Dendritic cell treated with granulocyte-macrophage colony-stimulating factor and Interleukin-4, amounts not matched to agents 40 ng/mL and 50 ng/mL, for 4 days (primary cell): Measurements from ENCODE around the gene CDK2AP2.
A peak's percentile ranks its signal among the peaks of the same experiment; 100 is the strongest.
"Not testable (repeated sequence)": the region's sequence is repeated elsewhere in the genome, so short reads cannot be mapped to it uniquely, and the experiment has no call there.

ENCODE experiments used
- H3K27ac Mint-ChIP-seq: one replicate; pipeline ENCODE4 v1.8.0; 2022; ENCODE audit warnings: mild to moderate bottlenecking, mixed read lengths
- H3K27me3 Mint-ChIP-seq: one replicate; pipeline ENCODE4 v1.8.0; 2022; ENCODE audit warnings: mild to moderate bottlenecking, mixed read lengths
- H3K36me3 Mint-ChIP-seq: one replicate; pipeline ENCODE4 v1.8.0; 2022; ENCODE audit warnings: low read depth, mixed read lengths
- H3K4me1 Mint-ChIP-seq: one replicate; pipeline ENCODE4 v1.8.0; 2022; ENCODE audit warnings: low read depth, mixed read lengths
- H3K4me3 Mint-ChIP-seq: one replicate; pipeline ENCODE4 v1.8.0; 2022; ENCODE audit warnings: mild to moderate bottlenecking, moderate library complexity, mixed read lengths
- H3K9me3 Mint-ChIP-seq: one replicate; pipeline ENCODE4 v1.8.0; 2022; ENCODE audit warnings: mixed read lengths
- intact Hi-C: fragments of 100-400 bp; cut with micrococcal nuclease; formaldehyde crosslinking; loops from one replicate; pipeline ENCODE4 v1.15.0; 2022

CDK2AP2 gene

DNA sequence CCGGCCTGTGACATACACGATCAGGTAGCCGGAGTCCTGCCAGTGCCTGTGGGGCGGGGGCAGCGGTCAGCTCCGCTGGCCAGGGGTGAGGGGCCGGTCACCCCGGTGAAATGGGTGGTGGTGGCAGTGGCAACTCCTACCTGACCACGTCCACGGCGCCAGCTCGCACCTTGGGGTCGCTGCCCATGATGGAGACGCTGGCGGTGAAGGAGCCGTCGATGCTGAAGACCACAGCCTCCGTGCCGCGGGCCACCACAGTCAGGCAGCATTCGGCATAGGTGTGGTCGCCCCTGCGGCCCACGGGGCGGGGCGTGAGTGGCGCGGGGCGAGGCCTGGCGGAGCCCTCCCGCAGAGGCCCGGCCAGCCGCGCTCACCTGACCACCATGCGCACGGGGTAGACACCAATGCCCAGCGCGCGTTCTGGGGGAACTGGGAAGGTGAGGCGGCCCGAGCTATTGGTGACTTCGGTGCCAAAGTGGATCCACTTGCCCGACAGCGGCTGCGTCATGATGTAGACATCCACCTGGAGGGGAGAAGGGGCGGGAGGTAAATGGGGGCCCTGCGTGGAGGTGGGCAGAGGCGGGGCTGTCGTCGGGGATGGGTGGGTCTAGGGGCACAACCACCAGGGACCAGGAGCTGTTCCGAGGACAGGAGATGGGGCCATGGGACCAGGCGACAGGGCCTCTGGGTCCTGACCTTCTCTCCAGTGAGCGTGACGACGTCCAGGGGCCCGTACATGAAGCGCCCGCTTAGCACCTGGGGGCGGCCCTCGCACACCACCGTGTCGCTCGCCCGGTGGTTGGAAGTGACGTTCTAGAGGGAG lies 14.2 kb downstream of the CDK2AP2 start:
- Mint-ChIP-seq H3K27me3 (no peaks in the 10 kb centered on the region), H3K36me3 (peaks cover 100% of the 10 kb centered on the region), H3K4me1 (peaks cover 12% of the 10 kb centered on the region), H3K9me3 (no peaks in the 10 kb centered on the region), H3K4me3 (no peak overlapping the region), H3K27ac (no peak overlapping the region)
- intact Hi-C loops: no loop called here

DNA sequence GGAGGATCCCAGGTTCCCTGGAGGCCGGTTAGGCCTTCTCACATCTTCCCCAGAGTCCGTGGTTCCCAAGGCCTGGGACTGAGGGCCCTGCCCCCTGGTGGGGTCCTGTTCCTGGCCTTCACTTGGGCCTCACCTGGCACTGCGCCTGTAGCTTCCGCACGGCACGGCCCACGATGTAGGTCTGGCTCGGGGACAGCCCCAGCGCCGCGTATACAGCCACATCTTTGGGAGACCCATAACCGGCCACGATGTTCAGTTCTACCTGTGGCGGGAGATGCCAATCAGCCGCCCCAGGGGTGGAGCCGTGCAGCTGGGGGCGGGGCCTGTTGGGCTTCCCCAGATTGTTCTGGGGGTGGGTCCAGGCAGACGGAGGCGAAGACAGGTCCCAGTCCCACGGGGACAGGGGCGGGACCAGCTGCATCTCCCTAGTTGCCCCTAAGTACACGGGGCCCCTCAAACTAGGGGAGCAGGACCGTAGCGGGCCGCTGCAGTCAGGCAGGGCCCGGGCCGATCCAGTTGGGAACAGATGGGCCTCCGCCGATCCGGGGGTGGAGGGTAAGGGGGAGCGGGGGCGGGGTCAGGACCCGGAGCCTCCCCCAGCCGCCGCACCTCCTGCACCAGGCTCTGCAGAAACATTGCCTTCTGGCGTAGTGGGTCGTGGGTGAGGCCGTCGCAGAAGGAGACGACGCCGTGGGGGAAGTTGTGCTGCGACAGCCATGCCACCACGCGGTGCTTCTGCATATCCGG lies 15.0 kb downstream of the CDK2AP2 start:
- H3K9me3 Mint-ChIP-seq: no peaks in the 10 kb centered on the region
- no peak overlapping the region for H3K27ac Mint-ChIP-seq
- H3K27me3 Mint-ChIP-seq: no peaks in the 10 kb centered on the region
- peaks cover 100% of the 10 kb centered on the region for H3K36me3 Mint-ChIP-seq
- peaks cover 14% of the 10 kb centered on the region for H3K4me1 Mint-ChIP-seq
- H3K4me3 Mint-ChIP-seq: no peak overlapping the region
- intact Hi-C loops: no loop called here

DNA sequence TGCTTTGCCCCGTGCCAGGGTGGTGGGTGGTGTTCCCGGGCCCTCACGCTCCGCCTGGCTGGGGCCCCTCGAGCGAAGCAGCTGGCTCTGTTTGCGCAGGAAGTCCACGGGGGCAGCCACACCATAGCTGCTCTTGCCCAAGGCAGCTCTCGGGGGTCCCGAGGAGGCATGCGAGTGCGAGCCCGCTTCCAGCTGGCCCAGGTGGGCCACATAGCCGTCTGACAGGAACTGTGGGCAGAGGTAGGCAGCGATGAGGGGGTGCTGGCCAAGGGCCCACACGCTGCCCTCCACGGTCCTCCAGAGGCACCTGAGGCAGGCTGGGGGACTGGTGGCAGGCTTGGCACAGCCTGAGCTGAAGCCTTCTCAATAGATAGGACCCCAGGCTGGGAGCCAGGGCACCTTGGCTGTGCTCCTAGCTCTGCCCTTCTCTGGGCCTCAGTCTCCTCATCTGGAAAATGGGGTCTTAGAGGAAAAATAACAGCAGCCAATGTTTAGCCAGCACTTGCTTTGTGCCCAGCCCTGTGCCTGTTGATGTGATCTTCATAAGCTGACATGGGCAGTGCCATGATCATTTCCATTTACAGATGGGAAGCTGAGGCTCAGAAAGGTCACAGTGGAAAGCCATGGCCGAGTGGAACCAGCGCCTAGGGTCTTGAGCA lies 15.8 kb downstream of the CDK2AP2 start:
- no peak overlapping the region for H3K27ac Mint-ChIP-seq
- peaks cover 100% of the 10 kb centered on the region for H3K36me3 Mint-ChIP-seq
- peaks cover 10% of the 10 kb centered on the region for H3K4me1 Mint-ChIP-seq
- no peaks in the 10 kb centered on the region for H3K27me3 Mint-ChIP-seq
- intact Hi-C loops: no loop called here
- no peaks in the 10 kb centered on the region for H3K9me3 Mint-ChIP-seq
- no peak overlapping the region for H3K4me3 Mint-ChIP-seq

DNA sequence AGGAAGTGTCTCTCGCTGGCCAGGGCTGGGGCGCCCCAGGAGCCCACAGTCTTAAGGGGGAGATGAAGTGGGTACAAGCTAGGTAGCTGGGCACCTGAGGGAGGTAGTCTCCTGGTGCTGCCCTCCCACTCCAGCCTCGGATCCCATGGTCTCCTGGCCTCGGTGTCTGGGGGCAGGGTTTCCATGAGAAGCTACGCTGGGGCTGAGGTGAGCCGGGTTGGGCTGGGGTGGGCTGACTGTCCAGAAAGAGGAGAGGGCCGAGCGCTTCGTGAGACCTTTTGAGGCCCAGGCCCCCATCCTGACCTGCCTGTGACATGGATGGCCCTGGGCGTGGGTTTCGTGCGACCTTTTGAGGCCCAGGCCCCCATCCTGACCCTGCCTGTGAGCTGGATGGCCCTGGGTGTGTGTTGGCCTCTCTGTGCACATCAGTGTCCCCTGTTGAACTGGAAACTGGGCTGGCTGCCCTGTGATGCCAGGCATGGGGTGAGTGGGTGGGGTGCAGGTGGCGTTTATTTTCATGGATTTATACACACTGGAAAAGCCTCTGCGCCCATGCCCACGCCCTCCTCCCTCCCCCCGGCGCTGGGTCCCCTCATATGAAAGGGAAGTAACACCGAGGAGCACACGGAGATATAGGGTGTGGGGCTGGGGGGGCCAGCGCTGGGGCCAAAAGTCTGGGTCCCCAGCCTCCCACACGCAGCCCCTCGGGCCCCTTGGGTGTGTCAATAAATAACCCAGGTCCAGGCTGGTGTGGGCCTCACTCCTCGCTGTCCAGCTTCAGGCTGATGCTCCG lies 16.5 kb downstream of the CDK2AP2 start:
- Mint-ChIP-seq H3K9me3 (no peaks in the 10 kb centered on the region), H3K27me3 (no peaks in the 10 kb centered on the region), H3K4me1 (peaks cover 8% of the 10 kb centered on the region), H3K4me3 (no peak overlapping the region), H3K36me3 (peaks cover 100% of the 10 kb centered on the region), H3K27ac (no peak overlapping the region)
- intact Hi-C loops: no loop called here

DNA sequence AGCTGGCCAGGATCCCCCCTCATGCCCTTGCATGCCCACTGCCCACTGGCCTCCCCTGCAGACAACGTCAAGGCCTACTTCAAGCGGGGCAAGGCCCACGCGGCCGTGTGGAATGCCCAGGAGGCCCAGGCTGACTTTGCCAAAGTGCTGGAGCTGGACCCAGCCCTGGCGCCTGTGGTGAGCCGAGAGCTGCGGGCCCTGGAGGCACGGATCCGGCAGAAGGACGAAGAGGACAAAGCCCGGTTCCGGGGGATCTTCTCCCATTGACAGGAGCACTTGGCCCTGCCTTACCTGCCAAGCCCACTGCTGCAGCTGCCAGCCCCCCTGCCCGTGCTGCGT lies 17.3 kb downstream of the CDK2AP2 start:
- Mint-ChIP-seq H3K4me3 (no peak overlapping the region), H3K27me3 (no peaks in the 10 kb centered on the region), H3K9me3 (no peaks in the 10 kb centered on the region), H3K36me3 (peaks cover 100% of the 10 kb centered on the region), H3K27ac (no peak overlapping the region), H3K4me1 (peaks cover 16% of the 10 kb centered on the region)
- intact Hi-C loops: no loop called here

DNA sequence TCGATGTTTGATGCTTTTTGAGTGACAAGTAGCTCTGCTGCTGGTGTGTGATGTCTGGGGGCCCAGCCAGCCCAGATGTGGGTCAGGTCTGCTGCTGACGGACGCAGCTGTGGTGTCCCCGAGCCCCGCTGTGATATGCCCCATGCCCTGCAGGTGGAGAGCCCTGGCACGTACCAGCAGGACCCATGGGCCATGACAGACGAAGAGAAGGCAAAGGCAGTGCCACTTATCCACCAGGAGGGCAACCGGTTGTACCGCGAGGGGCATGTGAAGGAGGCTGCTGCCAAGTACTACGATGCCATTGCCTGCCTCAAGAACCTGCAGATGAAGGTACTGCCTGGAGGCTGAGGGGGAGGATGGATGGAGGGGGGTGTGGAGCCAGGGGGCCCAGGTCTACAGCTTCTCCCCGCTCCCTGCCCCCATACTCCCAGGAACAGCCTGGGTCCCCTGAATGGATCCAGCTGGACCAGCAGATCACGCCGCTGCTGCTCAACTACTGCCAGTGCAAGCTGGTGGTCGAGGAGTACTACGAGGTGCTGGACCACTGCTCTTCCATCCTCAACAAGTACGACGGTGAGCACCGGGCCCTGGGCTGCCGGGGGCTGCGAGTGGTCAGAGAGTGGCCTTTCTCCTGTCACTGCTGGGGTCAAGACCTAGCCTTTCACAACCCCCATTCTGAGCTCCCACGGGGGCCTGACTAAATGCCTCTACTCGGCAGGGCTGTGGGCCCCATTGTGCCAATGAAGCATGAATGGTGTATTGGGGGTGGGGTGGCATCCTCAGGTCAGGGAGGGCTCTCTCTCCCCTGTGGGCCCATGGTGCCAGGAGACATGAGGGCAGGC lies 17.9 kb downstream of the CDK2AP2 start:
- no peaks in the 10 kb centered on the region for H3K27me3 Mint-ChIP-seq
- H3K4me1 Mint-ChIP-seq: peaks cover 19% of the 10 kb centered on the region
- intact Hi-C loops: no loop called here
- no peak overlapping the region for H3K4me3 Mint-ChIP-seq
- H3K9me3 Mint-ChIP-seq: no peaks in the 10 kb centered on the region
- H3K27ac Mint-ChIP-seq: no peak overlapping the region
- peaks cover 95% of the 10 kb centered on the region for H3K36me3 Mint-ChIP-seq

DNA sequence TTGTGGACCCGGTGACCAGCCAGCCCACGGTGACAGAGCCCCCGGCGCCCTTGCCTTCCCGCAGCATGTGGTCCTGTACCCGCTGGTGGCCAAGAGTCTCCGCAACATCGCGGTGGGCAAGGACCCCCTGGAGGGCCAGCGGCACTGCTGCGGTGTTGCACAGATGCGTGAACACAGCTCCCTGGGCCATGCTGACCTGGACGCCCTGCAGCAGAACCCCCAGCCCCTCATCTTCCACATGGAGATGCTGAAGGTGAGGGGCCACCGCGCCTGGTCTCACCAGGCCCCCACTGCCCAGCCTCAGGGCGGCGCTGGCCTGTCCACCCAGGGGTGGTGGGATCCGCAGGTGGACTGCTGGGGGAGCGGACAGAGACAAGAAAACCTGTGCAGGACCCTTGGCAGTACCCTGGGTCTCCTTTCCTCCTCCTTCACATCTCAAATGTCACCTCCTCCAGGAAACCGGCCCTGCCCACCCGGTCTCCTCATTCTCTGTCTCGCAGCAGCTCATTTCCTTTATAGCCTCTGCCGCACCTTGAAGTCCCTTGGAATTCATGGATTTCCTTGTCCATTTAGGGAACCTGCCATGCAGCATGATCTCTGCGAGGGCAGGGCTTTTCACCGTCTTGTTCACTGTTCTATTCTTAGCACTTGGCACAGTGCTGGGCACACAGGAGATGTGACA lies 18.6 kb downstream of the CDK2AP2 start:
- Mint-ChIP-seq H3K27ac (peak overlapping the region; percentile 5), H3K36me3 (peaks cover 94% of the 10 kb centered on the region), H3K4me1 (peaks cover 27% of the 10 kb centered on the region), H3K4me3 (no peak overlapping the region), H3K9me3 (no peaks in the 10 kb centered on the region), H3K27me3 (no peaks in the 10 kb centered on the region)
- intact Hi-C loops: no loop called here

DNA sequence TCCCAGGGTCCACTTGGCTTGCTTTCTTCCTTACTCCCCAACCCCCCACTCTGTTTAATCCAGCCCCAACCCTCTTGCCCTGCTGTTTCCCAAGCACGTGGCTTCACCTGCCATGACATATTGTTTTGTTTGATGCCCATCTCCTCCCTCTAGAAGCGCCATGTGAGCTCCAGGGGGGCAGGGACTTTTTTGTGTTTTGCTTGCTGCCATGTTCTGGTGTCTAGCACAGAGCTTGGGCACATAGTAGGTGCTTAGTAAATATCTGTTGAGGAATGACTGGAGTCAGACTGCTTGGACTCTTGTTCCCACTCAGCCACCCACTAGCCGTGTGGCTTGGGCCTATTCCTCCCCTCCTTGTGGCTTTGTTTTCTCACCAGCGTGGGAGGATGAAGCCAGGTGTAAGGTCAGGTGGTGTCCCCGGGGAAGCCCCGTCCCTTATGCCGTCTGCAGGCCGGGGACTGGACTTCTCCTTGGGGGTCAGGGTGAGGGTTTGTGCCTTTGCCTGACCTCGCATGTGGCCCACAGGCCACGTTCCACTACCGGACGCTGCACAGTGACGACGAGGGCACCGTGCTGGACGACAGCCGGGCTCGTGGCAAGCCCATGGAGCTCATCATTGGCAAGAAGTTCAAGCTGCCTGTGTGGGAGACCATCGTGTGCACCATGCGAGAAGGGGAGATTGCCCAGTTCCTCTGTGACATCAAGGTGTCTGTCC lies 21.3 kb downstream of the CDK2AP2 start:
- peaks cover 48% of the 10 kb centered on the region for H3K4me1 Mint-ChIP-seq
- no peak overlapping the region for H3K4me3 Mint-ChIP-seq
- H3K36me3 Mint-ChIP-seq: peaks cover 77% of the 10 kb centered on the region
- H3K9me3 Mint-ChIP-seq: no peaks in the 10 kb centered on the region
- H3K27me3 Mint-ChIP-seq: no peaks in the 10 kb centered on the region
- intact Hi-C loops: no loop called here
- peak overlapping the region; percentile 62 for H3K27ac Mint-ChIP-seq

DNA sequence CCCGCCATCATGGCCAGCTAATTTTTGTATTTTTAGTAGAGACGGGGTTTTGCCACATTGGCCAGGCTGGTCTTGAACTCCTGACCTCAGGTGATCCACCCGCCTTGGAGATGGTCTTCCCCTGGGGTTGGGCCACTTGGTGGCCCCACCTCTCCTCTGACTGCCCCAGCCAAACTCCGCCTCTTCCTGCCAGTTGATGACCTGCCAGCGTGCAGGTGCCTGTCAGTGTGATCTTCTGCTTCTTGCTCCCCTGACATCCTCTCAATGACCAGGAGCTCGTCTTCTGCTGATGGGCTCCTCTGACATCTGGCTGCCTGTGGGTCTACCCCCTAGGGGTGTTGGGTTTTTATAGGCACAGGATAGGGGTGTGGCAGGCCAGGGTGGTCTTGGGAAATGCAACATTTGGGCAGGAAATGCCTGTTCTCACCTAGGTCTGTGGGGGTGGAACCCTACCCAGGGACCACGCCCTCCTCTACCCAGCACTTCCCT lies 22.0 kb downstream of the CDK2AP2 start:
- peaks cover 70% of the 10 kb centered on the region for H3K36me3 Mint-ChIP-seq
- intact Hi-C loops: not testable (repeated sequence)

DNA sequence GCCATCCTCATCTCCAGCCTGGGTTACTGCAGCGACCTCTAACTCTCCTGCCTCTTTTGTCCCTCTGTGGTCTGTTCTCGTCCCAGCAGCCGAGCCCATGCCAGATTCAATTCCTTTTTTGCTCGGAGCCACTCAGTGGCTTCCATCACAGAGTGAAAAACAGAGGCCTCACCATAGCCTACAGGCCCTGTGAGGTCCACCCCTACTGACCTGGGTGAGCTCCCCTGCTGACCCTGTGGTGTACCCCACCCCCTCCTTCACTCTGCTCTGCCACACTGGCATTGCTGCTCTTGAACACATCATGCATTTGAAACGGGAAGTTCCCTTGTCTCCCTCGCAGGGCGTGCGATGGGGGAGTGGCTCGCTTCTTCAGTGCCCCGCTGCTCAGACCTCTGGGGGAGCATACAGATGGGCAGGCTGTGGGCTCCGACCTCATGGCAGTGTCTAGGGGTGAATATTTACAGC lies 23.1 kb downstream of the CDK2AP2 start:
- H3K36me3 Mint-ChIP-seq: peaks cover 60% of the 10 kb centered on the region
- peak overlapping the region; percentile 74 for H3K4me3 Mint-ChIP-seq
- peaks cover 48% of the 10 kb centered on the region for H3K4me1 Mint-ChIP-seq
- H3K9me3 Mint-ChIP-seq: no peaks in the 10 kb centered on the region
- intact Hi-C loops: no loop called here
- peak overlapping the region; percentile 89 for H3K27ac Mint-ChIP-seq
- no peaks in the 10 kb centered on the region for H3K27me3 Mint-ChIP-seq

More for the DNA sequence above, 22.0 kb downstream of the CDK2AP2 start:
- peak overlapping the region; percentile 62 for H3K27ac Mint-ChIP-seq
- H3K9me3 Mint-ChIP-seq, H3K27me3 Mint-ChIP-seq: not testable (repeated sequence)
- H3K4me3 Mint-ChIP-seq: peak overlapping the region; percentile 33
- H3K4me1 Mint-ChIP-seq: peaks cover 48% of the 10 kb centered on the region

DNA sequence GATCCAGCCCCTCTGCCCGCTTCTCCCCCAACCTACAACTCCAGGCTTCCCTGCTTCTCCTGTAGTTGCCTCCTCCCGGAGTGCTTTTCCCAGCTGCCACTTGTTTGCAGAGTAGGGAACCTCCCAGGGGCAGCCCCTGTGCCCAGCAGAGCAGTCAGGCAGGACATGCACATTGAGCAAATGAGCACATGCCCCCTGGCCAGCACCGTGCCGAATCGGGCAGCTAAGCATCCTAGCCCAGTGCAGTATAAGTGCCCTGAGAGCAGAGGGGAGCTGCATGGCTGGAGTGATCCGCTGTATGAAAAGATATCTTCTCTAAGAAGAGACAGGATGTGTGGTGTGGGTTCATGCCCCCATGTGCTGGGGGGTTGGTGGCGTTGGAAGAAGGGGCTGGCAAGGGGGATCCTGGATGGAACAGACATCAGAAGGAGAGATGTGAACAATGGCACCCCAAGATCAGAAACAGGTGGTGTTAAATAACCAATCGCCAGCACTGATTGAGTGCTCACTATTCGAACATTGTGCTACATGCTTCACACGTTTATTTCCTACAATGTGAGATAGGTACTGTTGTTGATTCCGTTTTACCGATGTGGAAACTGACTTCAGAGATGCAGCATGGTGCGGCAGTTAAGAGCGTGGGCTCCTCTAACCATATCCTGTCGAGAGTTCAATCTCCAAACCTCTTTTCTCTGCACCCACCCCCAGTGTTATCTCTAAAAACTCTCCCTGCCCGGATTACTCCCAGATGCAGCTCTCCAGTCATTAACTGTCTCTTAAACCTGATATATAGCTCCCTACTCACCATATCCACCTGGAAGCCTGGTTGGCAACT lies 23.9 kb downstream of the CDK2AP2 start:
- H3K4me1 Mint-ChIP-seq: peaks cover 48% of the 10 kb centered on the region
- intact Hi-C loops: loop anchor here (1.0 to 2.0 kb wide), 3 partner anchors 15 to 41 kb away; partner anchors contain the start of genes CORO1B and TMEM134
- H3K27ac Mint-ChIP-seq: peak overlapping the region; percentile 96
- H3K4me3 Mint-ChIP-seq: peak overlapping the region; percentile 91
- peaks cover 52% of the 10 kb centered on the region for H3K36me3 Mint-ChIP-seq
- no peaks in the 10 kb centered on the region for H3K9me3 Mint-ChIP-seq
- no peaks in the 10 kb centered on the region for H3K27me3 Mint-ChIP-seq
